Measurements from ENCODE around the gene PIK3R5. TPM values are rescaled to one million over a fixed set of nuclear protein-coding genes. Genes with fewer than 3 reads are reported as not detected.
A peak's percentile ranks its signal among the peaks of the same experiment; 100 is the strongest.

PIK3R5 gene
- polyA plus RNA-seq, 1 experiment, result 0.02 TPM

DNA sequence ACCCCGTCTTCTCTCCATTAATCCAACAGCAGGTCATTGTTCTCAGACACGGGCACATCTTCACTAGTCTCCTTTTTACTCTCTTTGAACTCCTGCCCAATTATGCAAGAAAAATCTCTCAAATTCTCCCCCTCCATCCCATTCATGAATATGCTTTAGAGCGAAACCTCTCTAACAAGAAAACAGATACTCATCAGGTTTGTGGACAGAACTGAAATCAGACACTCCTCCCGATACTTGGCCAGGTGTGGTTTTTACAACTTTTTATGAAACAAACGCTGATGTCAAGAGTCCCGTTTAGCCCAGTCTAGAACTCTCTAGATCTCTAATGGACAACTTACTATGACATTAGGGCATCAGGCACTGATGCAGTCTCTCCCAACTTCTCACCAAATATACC lies 40.9 kb downstream of the PIK3R5 start:
- Histone ChIP-seq H3K36me3 (ENCODE audit: control insufficient read depth, insufficient read depth, low read length) (no peaks in the 10 kb centered on the region), H3K27me3 (ENCODE audit: control insufficient read depth, insufficient read depth, low read length) (no peaks in the 10 kb centered on the region), H3K4me3 (ENCODE audit: low read depth, low read length) (no peak overlapping the region)
- no peak for DNase-seq (ENCODE audit: low read depth)
- TF ChIP-seq, protein P1, sequence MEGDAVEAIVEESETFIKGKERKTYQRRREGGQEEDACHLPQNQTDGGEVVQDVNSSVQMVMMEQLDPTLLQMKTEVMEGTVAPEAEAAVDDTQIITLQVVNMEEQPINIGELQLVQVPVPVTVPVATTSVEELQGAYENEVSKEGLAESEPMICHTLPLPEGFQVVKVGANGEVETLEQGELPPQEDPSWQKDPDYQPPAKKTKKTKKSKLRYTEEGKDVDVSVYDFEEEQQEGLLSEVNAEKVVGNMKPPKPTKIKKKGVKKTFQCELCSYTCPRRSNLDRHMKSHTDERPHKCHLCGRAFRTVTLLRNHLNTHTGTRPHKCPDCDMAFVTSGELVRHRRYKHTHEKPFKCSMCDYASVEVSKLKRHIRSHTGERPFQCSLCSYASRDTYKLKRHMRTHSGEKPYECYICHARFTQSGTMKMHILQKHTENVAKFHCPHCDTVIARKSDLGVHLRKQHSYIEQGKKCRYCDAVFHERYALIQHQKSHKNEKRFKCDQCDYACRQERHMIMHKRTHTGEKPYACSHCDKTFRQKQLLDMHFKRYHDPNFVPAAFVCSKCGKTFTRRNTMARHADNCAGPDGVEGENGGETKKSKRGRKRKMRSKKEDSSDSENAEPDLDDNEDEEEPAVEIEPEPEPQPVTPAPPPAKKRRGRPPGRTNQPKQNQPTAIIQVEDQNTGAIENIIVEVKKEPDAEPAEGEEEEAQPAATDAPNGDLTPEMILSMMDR (IDR thresholded peaks at IDR 0.05; ENCODE audit: insufficient read depth, low read depth, low read length), result no peak
- ChIA-PET POLR2A (no interaction called here), CTCF (no interaction called here)

DNA sequence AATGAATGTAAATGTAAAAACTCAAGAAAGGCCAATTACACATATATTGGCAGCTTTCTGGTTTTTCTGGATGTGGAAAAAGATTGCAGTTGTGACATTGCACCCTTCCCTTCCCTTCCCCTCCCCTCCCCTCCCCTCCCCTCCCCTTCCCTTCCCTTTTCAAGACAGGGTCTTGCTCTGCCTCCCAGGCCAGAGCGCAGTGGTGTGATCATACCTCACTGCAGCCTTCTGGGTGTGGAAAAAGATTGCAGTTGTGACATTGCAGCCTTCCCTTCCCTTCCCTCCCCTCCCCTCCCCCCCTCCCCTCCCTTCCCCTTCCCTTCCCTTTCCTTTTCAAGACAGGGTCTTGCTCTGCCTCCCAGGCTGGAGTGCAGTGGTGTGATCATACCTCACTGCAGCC lies 41.7 kb downstream of the PIK3R5 start:
- TF ChIP-seq, protein P1 (IDR thresholded peaks at IDR 0.05; ENCODE audit: insufficient read depth, low read depth, low read length), result no peak
- Histone ChIP-seq H3K4me3 (ENCODE audit: low read depth, low read length) (no peak overlapping the region), H3K27me3 (ENCODE audit: control insufficient read depth, insufficient read depth, low read length) (no peaks in the 10 kb centered on the region), H3K36me3 (ENCODE audit: control insufficient read depth, insufficient read depth, low read length) (no peaks in the 10 kb centered on the region)
- ChIA-PET POLR2A (no interaction called here), CTCF (no interaction called here)
- no peak for DNase-seq (ENCODE audit: low read depth)

DNA sequence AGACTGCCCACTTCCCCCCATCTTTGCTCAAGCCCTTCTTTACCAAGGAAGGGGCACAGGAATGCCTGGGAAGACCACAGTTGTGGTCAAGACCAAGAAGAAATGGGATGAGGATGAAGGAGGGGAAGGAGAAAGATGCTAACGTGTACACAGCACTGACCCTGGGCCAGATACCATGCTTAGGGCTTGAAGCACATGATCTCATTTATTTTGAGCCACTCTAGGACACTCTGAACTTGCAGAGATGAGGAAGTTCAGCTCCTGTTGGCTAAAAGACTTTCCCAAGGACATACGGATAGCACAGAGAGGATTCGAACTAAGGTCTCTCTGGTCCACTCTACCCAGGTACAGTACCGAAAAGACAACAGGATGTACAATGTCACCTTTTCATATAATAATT lies 42.6 kb downstream of the PIK3R5 start:
- no peak for DNase-seq (ENCODE audit: low read depth)

DNA sequence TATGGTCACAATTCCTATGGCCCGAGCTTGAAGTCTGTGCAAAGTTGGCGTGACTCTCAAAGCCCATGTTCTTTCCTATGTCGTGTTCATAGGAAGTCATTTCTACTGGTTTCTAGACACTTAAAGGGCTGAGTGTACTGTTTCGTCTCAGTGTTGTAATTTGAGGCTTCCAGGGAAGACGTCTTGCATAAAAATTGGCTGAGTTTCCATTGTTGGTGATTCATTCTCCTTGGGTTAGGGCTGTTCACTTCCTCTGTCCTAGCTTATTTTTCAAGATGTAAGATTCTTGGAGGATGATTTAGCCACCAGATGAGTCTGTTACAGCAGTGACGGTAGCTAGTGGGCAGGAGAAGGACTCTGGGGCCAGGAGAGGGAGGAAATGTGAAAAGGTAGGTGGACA lies 43.1 kb downstream of the PIK3R5 start:
- POLR2A ChIA-PET, result no interaction called here
- Histone ChIP-seq H3K4me3 (ENCODE audit: low read depth, low read length) (no peak overlapping the region), H3K36me3 (ENCODE audit: control insufficient read depth, insufficient read depth, low read length) (no peaks in the 10 kb centered on the region), H3K27me3 (ENCODE audit: control insufficient read depth, insufficient read depth, low read length) (no peaks in the 10 kb centered on the region)
- DNase-seq (ENCODE audit: low read depth), result peak; percentile 75
- TF ChIP-seq, protein P1 (IDR thresholded peaks at IDR 0.05; ENCODE audit: insufficient read depth, low read depth, low read length), result no peak
- CTCF ChIA-PET, result no interaction called here

More for the DNA sequence above, 42.6 kb downstream of the PIK3R5 start:
- H3K36me3 ChIP-seq (ENCODE audit: control insufficient read depth, insufficient read depth, low read length), result no peaks in the 10 kb centered on the region
- H3K4me3 ChIP-seq (ENCODE audit: low read depth, low read length), result no peak overlapping the region
- TF ChIP-seq, protein P1 (IDR thresholded peaks at IDR 0.05; ENCODE audit: insufficient read depth, low read depth, low read length), result no peak
- ChIA-PET CTCF (no interaction called here), POLR2A (no interaction called here)
- no peaks in the 10 kb centered on the region for H3K27me3 ChIP-seq (ENCODE audit: control insufficient read depth, insufficient read depth, low read length)

DNA sequence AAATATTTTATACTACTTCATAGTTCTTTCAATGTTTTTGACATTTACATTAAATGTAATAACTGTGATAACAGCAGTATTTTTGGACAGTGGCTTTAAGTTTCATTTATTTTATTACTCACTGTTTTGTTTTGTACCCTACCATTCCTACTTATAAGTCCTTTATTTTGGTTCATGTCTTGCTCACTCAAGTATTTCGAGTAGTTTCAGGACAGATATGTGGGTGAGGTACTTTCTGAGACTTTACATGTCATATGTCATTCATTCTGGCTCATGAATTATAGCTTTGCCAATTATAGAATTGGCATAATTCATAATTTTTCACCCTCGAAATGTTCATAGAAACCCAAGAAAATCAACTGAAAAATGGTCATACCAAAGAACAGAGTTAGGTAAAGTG lies 44.4 kb downstream of the PIK3R5 start:
- Histone ChIP-seq H3K27me3 (ENCODE audit: control insufficient read depth, insufficient read depth, low read length) (no peaks in the 10 kb centered on the region), H3K4me3 (ENCODE audit: low read depth, low read length) (no peak overlapping the region), H3K36me3 (ENCODE audit: control insufficient read depth, insufficient read depth, low read length) (no peaks in the 10 kb centered on the region)
- no peak for DNase-seq (ENCODE audit: low read depth)
- TF ChIP-seq, protein P1 (IDR thresholded peaks at IDR 0.05; ENCODE audit: insufficient read depth, low read depth, low read length), result no peak
- ChIA-PET POLR2A (no interaction called here), CTCF (no interaction called here)
